Stimulated activated naive CD4-positive, alpha-beta T cell (primary cell): ENCODE data around the gene LRFN3.
"Not testable (repeated sequence)": the region's sequence is repeated elsewhere in the genome, so short reads cannot be mapped to it uniquely, and the experiment has no call there.

Experiments used
- DNase-seq, 6 experiments: peaks; one replicate each; lab custom pipeline; 2025; lab: John Stamatoyannopoulos, UW

LRFN3 gene

GRCh38 chr19:35977446-35978222, 41.5 kb downstream of the LRFN3 start:
- no peak for DNase-seq

DNA sequence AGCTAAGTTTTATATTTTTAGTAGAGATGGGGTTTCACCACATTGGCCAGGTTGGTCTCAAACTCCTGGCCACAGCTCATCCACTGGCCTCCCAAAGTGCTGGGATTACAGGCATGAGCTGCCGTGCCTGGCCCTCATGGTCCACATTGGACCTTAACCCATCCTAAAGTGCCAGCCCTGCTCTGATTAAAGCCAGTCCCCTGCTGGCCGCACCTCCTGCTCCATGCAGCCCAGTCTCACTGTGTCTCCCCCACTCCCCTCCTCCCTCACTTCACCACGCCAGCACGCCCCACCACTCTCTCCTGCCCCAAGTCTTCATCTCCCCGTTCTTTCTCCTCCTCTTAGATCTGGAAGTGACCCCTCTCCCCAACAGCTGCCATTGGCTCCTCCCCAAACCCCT, 42.1 kb downstream of the LRFN3 start:
- no peak for DNase-seq

DNA sequence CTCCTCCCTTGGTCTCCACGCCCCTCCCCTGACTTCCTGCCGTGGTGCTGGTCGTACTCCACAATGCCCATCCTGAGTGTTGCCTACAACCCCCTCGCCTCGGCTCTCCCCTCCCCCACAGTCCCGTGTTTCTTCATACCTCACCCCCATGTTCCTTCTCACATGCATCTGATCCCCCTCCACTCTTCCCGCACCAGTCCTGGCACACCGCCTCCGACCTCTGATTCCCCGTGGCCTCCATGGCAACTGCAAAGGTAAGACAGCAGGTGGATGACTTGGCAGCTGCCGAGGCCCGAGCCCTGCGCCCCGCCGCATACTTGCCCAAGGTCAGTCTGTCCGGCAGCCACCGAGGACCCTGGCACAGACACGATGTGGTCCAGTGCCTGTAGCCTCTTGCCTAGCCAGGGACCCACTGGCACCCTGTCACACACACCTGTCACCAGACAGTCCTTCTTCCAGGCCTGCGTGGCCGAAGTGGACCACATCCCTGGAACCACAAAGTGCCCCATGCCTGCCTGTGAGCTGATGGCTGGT, 42.7 kb downstream of the LRFN3 start:
- no peak for DNase-seq

- DNase-seq, result not testable (repeated sequence)
These were observed 44.8 kb downstream of the LRFN3 start for GRCh38 chr19:35980997-35981396.

GRCh38 chr19:35983177-35983576, 47.0 kb downstream of the LRFN3 start:
- no peak for DNase-seq

DNA sequence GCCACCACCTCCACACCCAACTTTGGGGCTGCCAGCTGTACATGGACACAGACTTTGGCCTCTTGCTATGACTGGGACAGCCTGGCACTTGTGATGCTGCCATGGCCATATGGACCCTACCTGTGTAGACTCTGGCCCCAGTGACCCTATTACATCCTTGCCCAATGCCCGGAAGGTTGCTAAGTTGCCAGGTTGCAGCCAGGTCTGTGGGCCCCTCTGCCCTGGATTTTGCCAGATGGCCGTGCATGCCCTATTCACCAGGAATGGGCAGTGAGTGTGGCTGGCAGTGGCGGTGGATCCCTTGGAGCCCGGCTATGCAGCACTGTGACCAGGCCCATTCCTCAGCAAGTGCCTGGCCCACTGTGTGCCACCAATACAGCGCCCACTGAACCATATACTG, 49.9 kb downstream of the LRFN3 start:
- no peak for DNase-seq

- DNase-seq, result peak in 1 of 6 experiments; percentile 6
These were observed 50.7 kb downstream of the LRFN3 start for GRCh38 chr19:35986664-35987570.

GRCh38 chr19:35987571-35987896, 51.4 kb downstream of the LRFN3 start:
- DNase-seq, result no peak

DNA sequence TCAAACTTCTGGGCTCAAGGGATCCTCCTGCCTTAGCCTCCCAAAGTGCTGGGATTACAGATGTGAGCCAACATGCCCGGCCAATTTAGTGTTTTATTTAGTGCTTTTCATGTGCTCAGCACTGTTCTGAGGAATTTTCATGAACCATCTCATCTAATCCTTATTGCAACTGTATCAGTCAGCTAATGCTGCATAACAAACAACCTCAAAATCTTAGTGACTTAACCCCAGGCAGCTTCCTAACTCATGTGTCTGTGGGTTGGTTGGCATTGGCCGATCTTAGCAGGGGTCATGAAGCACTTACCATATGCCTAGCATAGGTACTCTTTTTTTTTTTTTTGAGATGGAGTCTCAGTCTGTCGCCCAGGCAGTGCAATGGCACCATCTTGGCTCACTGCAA, 52.6 kb downstream of the LRFN3 start:
- DNase-seq, result no peak

- no peak for DNase-seq
These were observed 54.0 kb downstream of the LRFN3 start for GRCh38 chr19:35990156-35990555.

- DNase-seq, result no peak
These were observed 54.9 kb downstream of the LRFN3 start for GRCh38 chr19:35990771-35991730.

- DNase-seq, result no peak
These were observed 55.7 kb downstream of the LRFN3 start for GRCh38 chr19:35991731-35992450.

GRCh38 chr19:35992907-35993765, 57.0 kb downstream of the LRFN3 start:
- no peak for DNase-seq

DNA sequence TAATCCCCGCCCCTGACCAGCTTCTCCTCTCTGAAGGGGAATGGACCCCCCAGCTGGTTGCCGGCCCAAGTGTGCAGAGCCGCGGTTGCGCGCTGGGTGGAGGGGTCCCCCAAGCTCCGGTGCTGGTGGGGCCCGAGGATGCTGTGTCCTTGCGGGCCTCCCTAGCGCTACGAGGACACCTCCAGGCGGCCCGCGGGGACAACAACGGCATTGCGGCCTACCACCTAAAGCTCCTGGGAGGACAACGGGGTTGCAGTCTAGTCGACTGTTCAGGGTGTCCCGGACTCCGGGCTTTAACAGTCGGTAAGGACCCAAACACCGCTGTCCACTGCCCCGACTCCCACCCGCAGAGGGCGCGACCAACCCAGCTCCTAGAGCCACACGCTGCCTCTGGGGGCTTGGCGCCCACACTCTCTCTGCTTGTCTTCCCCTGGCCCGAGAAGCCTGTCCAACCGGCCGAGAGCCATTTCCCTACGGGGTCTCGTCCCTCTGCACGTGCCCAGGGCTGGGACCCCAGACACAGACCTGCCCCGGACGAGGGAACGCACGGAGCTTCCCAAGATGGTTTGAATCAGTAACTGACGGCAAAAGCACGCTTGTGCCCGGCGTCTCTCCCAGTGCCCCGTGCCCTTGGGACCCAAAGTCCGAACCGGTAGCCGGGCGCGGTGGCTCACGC, 57.9 kb downstream of the LRFN3 start:
- peak in 2 of 6 experiments; percentile 1 to 19 for DNase-seq
